ENCODE data around the gene CDH1.

CDH1 gene

GRCh38 chr16:68732042-68732680, 4.9 kb upstream of the CDH1 start:
- DNase-seq = no peak

DNA sequence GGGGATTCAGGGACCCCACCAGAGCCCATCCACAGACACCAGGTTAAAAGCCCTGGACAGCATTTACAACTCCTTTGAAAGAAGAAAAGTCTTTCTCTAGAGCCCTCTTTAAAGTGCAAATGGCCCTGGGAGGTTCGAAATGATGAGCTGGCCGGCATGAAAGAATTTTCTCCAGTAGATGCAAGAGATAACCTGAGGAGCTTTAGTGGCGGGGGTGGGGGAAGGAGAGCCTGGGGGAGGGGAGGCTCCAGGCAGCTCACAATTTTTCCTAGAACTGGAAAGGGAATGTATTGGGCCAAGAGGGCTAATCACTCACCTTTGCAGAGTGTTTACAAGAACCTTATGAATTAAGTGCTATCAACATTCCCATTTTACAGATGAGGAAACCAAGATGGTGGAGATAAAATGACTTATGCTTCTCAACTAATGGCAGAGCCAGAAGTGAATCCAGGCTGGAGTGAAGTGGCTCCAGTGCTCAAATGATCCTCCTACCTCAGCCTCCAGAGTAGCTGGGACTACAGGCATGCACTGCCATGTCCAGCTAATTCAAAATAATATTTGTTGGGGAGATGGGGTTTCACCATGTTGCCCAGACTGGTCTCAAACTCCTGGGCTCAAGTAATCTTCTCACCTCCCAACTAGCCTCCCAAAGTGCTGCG, 4.2 kb upstream of the CDH1 start:
- no peak for DNase-seq

DNA sequence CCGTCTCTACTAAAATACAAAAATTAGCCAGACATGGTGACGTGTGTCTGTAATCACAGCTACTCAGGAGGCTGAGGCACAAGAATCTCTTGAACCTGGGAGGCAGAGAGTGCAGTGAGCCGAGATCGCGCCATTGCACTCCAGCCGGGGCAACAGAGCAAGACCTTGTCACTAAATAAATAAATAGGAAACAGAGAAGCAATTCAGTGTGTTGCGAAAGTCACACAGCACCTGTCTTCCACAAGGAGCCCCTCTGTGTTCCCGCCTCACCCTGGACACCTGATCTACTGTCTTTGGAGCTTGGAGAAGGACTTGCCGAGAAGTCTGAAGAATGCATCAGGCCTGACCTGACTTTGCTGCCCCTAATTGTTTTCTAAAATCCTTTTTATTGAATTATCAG, 3.5 kb upstream of the CDH1 start:
- DNase-seq = no peak

- no peak for DNase-seq
These were observed 2.3 kb upstream of the CDH1 start for GRCh38 chr16:68734782-68735181.

DNA sequence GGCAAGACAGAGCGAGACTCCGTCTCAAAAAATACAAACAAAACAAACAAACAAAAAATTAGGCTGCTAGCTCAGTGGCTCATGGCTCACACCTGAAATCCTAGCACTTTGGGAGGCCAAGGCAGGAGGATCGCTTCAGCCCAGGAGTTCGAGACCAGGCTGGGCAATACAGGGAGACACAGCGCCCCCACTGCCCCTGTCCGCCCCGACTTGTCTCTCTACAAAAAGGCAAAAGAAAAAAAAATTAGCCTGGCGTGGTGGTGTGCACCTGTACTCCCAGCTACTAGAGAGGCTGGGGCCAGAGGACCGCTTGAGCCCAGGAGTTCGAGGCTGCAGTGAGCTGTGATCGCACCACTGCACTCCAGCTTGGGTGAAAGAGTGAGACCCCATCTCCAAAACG, 531 bp upstream of the CDH1 start:
- no peak for DNase-seq

DNA sequence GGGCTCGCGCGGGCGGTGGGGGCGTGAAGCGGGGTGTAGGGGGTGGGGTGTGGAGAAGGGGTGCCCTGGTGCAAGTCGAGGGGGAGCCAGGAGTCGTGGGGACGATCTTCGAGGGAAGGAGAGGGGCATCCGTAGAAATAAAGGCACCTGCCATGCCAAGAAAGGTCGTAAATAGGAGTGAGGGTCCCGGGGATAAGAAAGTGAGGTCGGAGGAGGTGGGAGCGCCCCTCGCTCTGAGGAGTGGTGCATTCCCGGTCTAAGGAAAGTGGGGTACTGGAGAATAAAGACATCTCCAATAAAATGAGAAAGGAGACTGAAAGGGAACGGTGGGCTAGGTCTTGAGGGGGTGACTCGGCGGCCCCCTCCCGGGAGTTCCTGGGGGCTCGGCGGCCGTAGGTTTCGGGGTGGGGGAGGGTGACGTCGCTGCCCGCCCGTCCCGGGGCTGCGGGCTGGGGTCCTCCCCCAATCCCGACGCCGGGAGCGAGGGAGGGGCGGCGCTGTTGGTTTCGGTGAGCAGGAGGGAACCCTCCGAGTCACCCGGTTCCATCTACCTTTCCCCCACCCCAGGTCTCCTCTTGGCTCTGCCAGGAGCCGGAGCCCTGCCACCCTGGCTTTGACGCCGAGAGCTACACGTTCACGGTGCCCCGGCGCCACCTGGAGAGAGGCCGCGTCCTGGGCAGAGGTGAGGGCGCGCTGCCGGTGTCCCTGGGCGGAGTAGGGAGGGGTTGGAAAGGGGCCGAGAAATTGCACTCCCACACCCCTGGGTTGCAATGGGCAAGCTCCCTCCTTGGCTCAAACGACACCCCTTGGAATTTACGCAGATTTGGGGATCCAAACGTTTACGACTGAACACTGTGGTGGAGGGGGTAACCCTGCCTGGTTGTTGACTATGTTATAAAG, 888 bp downstream of the CDH1 start:
- DNase-seq = no peak

GRCh38 chr16:68739964-68740627, 3.0 kb downstream of the CDH1 start:
- DNase-seq = no peak

- no peak for DNase-seq
These were observed 3.7 kb downstream of the CDH1 start for GRCh38 chr16:68740628-68741346.

DNA sequence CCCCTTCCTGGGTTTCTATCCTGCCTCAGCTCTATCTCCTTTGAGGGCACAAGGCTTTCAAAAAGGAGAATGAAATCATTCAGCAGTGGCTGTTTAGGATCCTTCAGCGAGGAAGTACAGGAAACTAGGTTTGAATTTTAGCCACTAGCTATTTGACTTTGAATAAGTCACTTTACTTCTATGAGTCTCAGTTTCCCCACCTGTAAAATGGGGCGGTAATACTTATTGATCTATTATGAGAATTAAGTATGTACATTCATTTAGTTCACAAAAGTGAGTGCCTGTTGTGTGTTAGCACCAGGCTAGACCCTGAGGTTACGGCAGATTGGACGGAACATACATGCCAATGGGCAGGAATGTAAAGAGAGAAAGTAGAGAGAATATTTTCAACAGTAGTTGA, 6.6 kb downstream of the CDH1 start:
- DNase-seq = no peak

GRCh38 chr16:68744744-68745280, 7.7 kb downstream of the CDH1 start:
- no peak for DNase-seq

GRCh38 chr16:68746951-68747350, 9.9 kb downstream of the CDH1 start:
- DNase-seq = no peak

DNA sequence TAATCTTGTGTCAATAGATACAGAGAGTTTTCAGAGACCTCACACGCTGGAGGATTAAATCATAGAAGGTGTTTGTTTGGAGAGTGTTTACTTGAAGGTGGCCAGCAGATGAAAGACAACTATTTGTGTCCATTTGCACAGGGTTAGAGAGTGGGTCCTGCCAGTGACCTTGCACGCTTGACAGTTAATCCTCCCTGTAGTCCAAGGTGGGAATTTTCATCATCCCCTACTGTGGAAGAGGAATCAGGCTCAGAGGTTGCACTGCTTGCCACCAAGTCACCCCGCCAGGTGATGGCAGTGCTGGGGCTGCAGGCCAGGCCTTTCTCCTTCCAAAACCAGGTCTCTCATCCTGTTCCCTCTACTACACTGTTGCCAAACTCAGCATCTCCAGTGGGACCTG, 12.3 kb downstream of the CDH1 start:
- no peak for DNase-seq

DNA sequence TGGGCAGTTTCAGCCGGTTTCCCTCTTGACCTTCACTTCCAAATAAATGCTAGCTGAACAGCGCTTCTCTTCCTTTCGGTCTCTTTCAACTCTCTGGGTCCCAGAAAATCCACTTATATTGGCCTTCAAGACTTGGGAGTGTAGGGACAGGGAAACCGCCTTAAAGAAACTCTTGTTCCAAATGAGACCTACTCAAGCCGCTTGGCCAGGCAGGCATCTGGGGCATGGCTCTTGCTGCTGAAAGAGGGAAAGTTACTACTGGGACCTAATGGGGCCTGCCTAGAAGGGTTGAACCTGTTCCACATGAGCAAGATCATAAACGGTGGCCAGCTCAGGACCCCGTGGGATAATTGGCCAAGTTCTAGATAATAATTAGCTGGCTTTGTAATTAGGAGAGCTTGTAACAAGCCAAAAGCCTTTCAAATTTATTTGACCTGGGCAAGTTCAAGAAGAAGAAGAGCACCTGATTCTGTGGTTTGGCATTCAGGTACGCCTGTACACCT, 13.2 kb downstream of the CDH1 start:
- DNase-seq = no peak

- DNase-seq = no peak
These were observed 14.1 kb downstream of the CDH1 start for GRCh38 chr16:68751160-68751559.

DNA sequence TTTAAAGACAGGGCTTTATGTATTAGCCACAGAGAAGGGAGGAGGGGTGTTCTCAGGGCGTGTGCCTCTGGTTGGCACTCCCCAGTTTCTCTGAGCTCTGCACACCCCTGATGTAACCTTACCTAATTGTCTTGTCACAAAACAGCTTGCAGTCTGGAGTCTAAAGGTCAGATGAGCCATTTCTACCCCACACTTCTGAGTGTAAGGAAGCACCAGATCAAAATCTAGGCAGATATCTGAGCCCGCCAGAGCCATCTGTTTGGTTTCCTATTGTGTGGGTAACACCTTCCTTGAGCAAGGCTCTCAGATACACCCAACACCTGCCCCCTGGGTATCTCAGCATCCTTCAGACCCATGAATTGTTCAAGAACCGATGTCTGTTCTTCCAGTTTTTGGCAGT, 15.5 kb downstream of the CDH1 start:
- DNase-seq = no peak

DNA sequence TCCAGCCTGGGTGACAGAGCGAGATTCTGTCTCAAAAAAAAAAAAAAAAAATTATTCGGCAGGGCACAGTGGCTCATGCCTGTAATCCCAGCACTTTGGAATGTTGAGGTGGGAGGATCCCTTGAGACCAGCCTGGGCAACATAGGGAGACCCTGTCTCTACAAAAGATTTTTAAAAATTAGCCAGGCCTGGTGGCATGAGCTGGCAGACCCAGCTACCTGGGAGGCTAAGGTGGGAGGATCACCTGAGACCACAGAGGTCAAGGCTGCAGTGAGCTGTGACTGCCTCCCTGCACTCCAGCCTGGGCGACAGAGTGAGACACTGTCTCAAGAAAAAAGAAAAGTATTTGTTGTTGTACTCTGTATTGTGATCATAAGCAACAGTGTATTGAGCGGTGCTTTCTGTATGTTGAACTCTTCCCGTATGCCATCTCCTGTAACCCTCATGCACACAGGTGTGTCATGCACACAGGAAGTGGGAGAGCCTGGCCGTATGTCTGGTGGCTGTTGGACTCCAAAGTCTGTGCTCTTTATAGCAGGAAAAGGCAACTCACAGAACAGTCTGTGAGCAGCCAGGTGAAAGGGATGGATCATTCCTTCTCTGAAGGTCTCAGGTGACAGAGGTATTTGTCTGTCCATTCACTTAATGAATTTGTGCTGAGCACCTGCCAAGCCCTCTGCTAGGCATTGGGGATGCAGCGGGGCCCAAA, 17.1 kb downstream of the CDH1 start:
- no peak for DNase-seq

DNA sequence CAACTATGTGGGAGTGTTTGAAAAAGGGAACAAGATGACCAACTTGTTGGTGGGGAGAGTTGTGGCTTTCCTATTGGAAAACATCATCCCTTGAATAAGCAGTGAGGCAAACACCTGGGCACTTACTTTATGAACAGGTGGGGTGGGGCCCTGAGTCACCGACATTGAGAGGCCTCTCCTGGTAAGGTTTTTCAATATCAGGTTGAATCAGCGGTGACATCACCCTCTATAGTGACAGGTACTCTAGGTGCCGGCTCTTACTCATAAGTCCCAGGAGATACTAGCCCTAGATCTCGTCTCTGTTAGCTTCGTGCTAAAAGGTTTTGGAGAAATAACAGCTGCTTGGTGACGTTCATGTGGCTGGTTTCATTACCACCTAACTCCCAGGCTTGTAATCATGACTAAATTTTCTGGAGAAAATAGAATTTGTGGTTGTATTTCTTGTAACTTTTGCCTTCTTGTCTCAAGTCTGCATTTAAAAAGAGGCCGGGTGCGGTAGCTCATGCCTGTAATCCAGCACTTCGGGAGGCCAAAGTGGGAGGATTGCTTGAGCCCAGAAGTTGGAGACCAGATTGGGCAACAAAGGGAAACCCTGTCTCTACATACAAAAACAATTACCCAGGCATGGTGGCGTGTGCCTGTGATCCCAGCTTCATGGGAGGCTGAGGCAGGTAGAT, 19.3 kb downstream of the CDH1 start:
- DNase-seq = no peak

DNA sequence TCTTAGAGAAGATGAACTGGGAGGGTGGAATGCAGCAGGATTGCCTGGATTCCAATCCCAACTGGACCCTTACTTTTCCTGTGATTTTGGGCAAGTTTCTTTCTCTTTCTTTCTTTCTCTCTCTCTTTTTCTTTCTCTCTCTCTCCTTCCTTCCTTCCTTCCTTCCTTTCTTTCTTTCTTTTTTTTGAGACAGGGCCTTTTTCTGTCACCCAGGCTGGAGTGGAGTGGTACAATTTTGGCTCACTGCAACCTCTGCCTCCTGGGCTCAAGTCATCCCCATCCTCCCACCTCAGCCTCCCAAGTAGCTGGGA, 20.5 kb downstream of the CDH1 start:
- DNase-seq = no peak

- no peak for DNase-seq
These were observed 22.0 kb downstream of the CDH1 start for GRCh38 chr16:68759062-68759461.

GRCh38 chr16:68760671-68761275, 23.7 kb downstream of the CDH1 start:
- DNase-seq = no peak
